ENCODE measurements around the gene TENM3. TPM values are rescaled to one million over a fixed set of nuclear protein-coding genes. Genes with fewer than 3 reads are reported as not detected.
A peak's percentile ranks its signal among the peaks of the same experiment; 100 is the strongest.

The TENM3 gene
- total RNA-seq, 1 donor: 24.2 TPM

GRCh38 chr4:182695842-182696241 is 452.6 kb downstream of the TENM3 start:
- peak; percentile 13 for DNase-seq (ENCODE audit: low read depth)
- TF ChIP-seq, protein P1, sequence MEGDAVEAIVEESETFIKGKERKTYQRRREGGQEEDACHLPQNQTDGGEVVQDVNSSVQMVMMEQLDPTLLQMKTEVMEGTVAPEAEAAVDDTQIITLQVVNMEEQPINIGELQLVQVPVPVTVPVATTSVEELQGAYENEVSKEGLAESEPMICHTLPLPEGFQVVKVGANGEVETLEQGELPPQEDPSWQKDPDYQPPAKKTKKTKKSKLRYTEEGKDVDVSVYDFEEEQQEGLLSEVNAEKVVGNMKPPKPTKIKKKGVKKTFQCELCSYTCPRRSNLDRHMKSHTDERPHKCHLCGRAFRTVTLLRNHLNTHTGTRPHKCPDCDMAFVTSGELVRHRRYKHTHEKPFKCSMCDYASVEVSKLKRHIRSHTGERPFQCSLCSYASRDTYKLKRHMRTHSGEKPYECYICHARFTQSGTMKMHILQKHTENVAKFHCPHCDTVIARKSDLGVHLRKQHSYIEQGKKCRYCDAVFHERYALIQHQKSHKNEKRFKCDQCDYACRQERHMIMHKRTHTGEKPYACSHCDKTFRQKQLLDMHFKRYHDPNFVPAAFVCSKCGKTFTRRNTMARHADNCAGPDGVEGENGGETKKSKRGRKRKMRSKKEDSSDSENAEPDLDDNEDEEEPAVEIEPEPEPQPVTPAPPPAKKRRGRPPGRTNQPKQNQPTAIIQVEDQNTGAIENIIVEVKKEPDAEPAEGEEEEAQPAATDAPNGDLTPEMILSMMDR (IDR thresholded peaks at IDR 0.05; ENCODE audit: insufficient read depth, low read depth, low read length): no peak

GRCh38 chr4:182697094-182697493 is 453.9 kb downstream of the TENM3 start:
- TF ChIP-seq, protein P1 (IDR thresholded peaks at IDR 0.05; ENCODE audit: insufficient read depth, low read depth, low read length): no peak
- H3K4me3 ChIP-seq (ENCODE audit: low read depth, low read length): no peak overlapping the region
- no peak for DNase-seq (ENCODE audit: low read depth)

More at GRCh38 chr4:182695842-182696241, 452.6 kb downstream of the TENM3 start:
- no peak overlapping the region for H3K4me3 ChIP-seq (ENCODE audit: low read depth, low read length)

- no peak overlapping the region for H3K4me3 ChIP-seq (ENCODE audit: low read depth, low read length)
- TF ChIP-seq, protein P1 (IDR thresholded peaks at IDR 0.05; ENCODE audit: insufficient read depth, low read depth, low read length): no peak
- DNase-seq (ENCODE audit: low read depth): no peak
These were observed 455.0 kb downstream of the TENM3 start for GRCh38 chr4:182698212-182698611.

DNA sequence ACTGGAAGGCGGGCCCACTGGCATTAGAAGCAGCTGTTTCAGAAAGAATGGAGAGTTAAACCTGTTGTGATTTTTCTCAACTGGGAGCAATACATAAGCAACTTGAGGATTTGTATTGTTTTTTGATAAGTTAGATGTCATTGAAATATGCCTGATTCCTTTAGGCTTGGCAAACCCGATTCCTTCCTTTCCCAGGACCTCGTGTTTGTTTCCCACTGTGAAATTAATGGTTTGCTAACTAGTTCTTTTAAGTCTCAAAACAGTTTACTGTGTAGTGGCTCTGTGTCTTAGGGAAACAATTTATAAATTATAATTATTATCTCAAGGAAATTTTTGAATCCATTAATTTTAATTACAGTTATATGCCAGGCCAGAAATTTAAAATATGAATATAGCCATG is 456.0 kb downstream of the TENM3 start:
- H3K4me3 ChIP-seq (ENCODE audit: low read depth, low read length): no peak overlapping the region
- TF ChIP-seq, protein P1 (IDR thresholded peaks at IDR 0.05; ENCODE audit: insufficient read depth, low read depth, low read length): no peak
- no peak for DNase-seq (ENCODE audit: low read depth)

DNA sequence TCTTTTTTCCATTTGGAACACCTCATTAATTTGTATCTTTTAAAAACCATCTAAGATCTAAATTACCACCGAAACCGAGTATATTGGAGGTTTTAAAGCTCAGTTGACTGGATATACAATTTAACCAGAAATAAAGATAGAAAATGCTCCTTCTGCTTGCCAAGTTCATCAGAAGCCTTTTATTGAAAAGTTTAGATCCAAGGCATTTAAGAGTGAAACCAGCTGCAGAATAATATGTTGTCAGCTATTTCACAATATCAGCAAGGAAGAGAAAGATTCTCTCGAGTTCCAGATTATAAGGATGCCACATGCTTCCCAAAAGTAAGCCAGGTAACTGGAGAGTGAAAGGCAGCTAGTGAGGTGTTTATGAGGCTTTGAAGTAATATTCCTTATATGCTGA is 456.6 kb downstream of the TENM3 start:
- peak; percentile 7 for DNase-seq (ENCODE audit: low read depth)
- no peak overlapping the region for H3K4me3 ChIP-seq (ENCODE audit: low read depth, low read length)
- TF ChIP-seq, protein P1 (IDR thresholded peaks at IDR 0.05; ENCODE audit: insufficient read depth, low read depth, low read length): no peak

- H3K4me3 ChIP-seq (ENCODE audit: low read depth, low read length): no peak overlapping the region
- DNase-seq (ENCODE audit: low read depth): no peak
- TF ChIP-seq, protein P1 (IDR thresholded peaks at IDR 0.05; ENCODE audit: insufficient read depth, low read depth, low read length): no peak
These were observed 457.4 kb downstream of the TENM3 start for GRCh38 chr4:182700362-182701160.
